ENCODE data around the gene TUFT1. TPM values are rescaled to one million over a fixed set of nuclear protein-coding genes. Genes with fewer than 3 reads are reported as not detected.

The TUFT1 gene
- total RNA-seq, 1 experiment from 2014 or later: 12.3 TPM

GRCh38 chr1:151606384-151606783, 66.3 kb downstream of the TUFT1 start (continued):
- TF ChIP-seq EZH2phosphoT487 (IDR thresholded peaks at IDR 0.05; ENCODE audit: borderline replicate concordance) (no peak), JUND (IDR thresholded peaks at IDR 0.05) (peak; percentile 60)

GRCh38 chr1:151606857-151607256, 66.7 kb downstream of the TUFT1 start:
- Histone ChIP-seq H3K27me3 (ENCODE audit: insufficient read depth, low read length) (no peaks in the 10 kb centered on the region), H3K27ac (ENCODE audit: low read depth, low read length) (no peak overlapping the region), H3K4me1 (ENCODE audit: control insufficient read depth in 1 of 2, insufficient read depth in 2 of 2, low read length in 2 of 2) (peaks cover 5 to 40% of the 10 kb centered on the region in 2 experiments), H3K36me3 (ENCODE audit: control insufficient read depth in 1 of 2, insufficient read depth in 2 of 2, low read length in 2 of 2) (no peaks in the 10 kb centered on the region), H2AFZ (ENCODE audit: low read depth, low read length, poor library complexity, severe bottlenecking) (peak overlapping the region; percentile 6), H3K4me3 (replicated peaks in 1 of 2; ENCODE audit: low read depth in 1 of 2, low read length in 2 of 2) (no peak overlapping the region), H3K9me2 (ENCODE audit: insufficient read depth) (no peaks in the 10 kb centered on the region), H4K20me1 (ENCODE audit: insufficient read depth) (no peaks in the 10 kb centered on the region), H3K79me2 (ENCODE audit: insufficient read depth, low read length) (no peaks in the 10 kb centered on the region), H3K9ac (ENCODE audit: low read length) (no peak overlapping the region), H3K9me3 (ENCODE audit: control insufficient read depth in 1 of 2, insufficient read depth in 1 of 2, low read depth in 1 of 2, low read length in 2 of 2) (no peaks in the 10 kb centered on the region), H3K4me2 (ENCODE audit: low read length) (peak overlapping the region; percentile 54)
- ATAC-seq: no peak
- ChIA-PET CTCF (interaction anchor here (0.9 kb wide), 1 partner anchor 13 kb away, joined by 4 read pairs; no protein-coding TSS in a partner anchor), RAD21 (ENCODE audit: low non-redundant PET in 1 of 2, low total read pairs in 2 of 2, uncharacterized antibody in 2 of 2, unreplicated experiment in 2 of 2) (no interaction called here), POLR2A (interaction anchor here (2.0 kb wide), 1 partner anchor 13 kb away, joined by 5 read pairs; no protein-coding TSS in a partner anchor)
- no peak for DNase-seq (ENCODE audit: low read depth, low spot score)
- intact Hi-C loops (cut with micrococcal nuclease): no loop called here
- BruUV-seq (replicated peaks): no TSS peak
- TF ChIP-seq ATF3 (IDR thresholded peaks at IDR 0.05): no peak
- TF ChIP-seq SP1 (IDR thresholded peaks at IDR 0.05; ENCODE audit: low read depth): no peak
- TF ChIP-seq POLR2AphosphoS5 (IDR thresholded peaks at IDR 0.05; ENCODE audit: low read depth, low read length): no peak
- no peak for TF ChIP-seq SIN3A (IDR thresholded peaks at IDR 0.05; ENCODE audit: low read depth)
- no peak for TF ChIP-seq EGR1 (IDR thresholded peaks at IDR 0.05; ENCODE audit: low read depth)
- TF ChIP-seq POLR2A (IDR thresholded peaks at IDR 0.05; ENCODE audit: borderline replicate concordance, extremely low read depth, insufficient read depth, insufficient read length): no peak
- TF ChIP-seq ZNF274 (IDR thresholded peaks at IDR 0.05; ENCODE audit: low read depth, low read length): no peak
- TF ChIP-seq FOSL1 (IDR thresholded peaks at IDR 0.05; ENCODE audit: low read depth): no peak
- TF ChIP-seq EZH2 (IDR thresholded peaks at IDR 0.05): no peak
- TF ChIP-seq, protein P1, sequence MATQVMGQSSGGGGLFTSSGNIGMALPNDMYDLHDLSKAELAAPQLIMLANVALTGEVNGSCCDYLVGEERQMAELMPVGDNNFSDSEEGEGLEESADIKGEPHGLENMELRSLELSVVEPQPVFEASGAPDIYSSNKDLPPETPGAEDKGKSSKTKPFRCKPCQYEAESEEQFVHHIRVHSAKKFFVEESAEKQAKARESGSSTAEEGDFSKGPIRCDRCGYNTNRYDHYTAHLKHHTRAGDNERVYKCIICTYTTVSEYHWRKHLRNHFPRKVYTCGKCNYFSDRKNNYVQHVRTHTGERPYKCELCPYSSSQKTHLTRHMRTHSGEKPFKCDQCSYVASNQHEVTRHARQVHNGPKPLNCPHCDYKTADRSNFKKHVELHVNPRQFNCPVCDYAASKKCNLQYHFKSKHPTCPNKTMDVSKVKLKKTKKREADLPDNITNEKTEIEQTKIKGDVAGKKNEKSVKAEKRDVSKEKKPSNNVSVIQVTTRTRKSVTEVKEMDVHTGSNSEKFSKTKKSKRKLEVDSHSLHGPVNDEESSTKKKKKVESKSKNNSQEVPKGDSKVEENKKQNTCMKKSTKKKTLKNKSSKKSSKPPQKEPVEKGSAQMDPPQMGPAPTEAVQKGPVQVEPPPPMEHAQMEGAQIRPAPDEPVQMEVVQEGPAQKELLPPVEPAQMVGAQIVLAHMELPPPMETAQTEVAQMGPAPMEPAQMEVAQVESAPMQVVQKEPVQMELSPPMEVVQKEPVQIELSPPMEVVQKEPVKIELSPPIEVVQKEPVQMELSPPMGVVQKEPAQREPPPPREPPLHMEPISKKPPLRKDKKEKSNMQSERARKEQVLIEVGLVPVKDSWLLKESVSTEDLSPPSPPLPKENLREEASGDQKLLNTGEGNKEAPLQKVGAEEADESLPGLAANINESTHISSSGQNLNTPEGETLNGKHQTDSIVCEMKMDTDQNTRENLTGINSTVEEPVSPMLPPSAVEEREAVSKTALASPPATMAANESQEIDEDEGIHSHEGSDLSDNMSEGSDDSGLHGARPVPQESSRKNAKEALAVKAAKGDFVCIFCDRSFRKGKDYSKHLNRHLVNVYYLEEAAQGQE (IDR thresholded peaks at IDR 0.05; ENCODE audit: low read depth): no peak
- TF ChIP-seq, protein P2, sequence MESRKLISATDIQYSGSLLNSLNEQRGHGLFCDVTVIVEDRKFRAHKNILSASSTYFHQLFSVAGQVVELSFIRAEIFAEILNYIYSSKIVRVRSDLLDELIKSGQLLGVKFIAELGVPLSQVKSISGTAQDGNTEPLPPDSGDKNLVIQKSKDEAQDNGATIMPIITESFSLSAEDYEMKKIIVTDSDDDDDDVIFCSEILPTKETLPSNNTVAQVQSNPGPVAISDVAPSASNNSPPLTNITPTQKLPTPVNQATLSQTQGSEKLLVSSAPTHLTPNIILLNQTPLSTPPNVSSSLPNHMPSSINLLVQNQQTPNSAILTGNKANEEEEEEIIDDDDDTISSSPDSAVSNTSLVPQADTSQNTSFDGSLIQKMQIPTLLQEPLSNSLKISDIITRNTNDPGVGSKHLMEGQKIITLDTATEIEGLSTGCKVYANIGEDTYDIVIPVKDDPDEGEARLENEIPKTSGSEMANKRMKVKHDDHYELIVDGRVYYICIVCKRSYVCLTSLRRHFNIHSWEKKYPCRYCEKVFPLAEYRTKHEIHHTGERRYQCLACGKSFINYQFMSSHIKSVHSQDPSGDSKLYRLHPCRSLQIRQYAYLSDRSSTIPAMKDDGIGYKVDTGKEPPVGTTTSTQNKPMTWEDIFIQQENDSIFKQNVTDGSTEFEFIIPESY (IDR thresholded peaks at IDR 0.05; ENCODE audit: extremely low read depth, insufficient replicate concordance, low read length): no peak
- TF ChIP-seq TCF7L2 (IDR thresholded peaks at IDR 0.05; ENCODE audit: borderline replicate concordance, extremely low read depth, insufficient read depth, insufficient read length): no peak
- TF ChIP-seq CEBPB (IDR thresholded peaks at IDR 0.05; ENCODE audit: low read depth): no peak
- TF ChIP-seq MAX (IDR thresholded peaks at IDR 0.05): no peak
